A549 (cell line): ENCODE measurements around the gene SKI.

Source experiments
- CTCF ChIP-seq: fragments of >200 bp; sonication (Bioruptor Twin); formaldehyde crosslinking; IDR thresholded peaks from 3 replicates; pipeline ENCODE4 v1.5.1; 2016
- REST ChIP-seq: fragments of 200-600 bp; sonication (generic); IDR thresholded peaks from 2 replicates; pipeline ENCODE4 v1.6.1; 2016; ENCODE audit warnings: antibody characterized with exemption, mild to moderate bottlenecking, moderate library complexity

GRCh38 chr1:2313651-2314261 is 85.6 kb downstream of the SKI start:
- no peak for TF ChIP-seq REST
- TF ChIP-seq CTCF: no peak
